MG63 (cell line): Measurements from ENCODE around the gene RNF10. TPM values are rescaled to one million over a fixed set of nuclear protein-coding genes. Genes with fewer than 3 reads are reported as not detected.
A peak's percentile ranks its signal among the peaks of the same experiment; 100 is the strongest.
"Not testable (repeated sequence)": the region's sequence is repeated elsewhere in the genome, so short reads cannot be mapped to it uniquely, and the experiment has no call there.

Experiments used
- DNase-seq: peaks from one replicate; pipeline ENCODE4 v3.0.0-alpha.2; 2020
- H3K27me3 ChIP-seq: fragments of 250-450 bp; sonication (Bioruptor Pico); 2 replicates; pipeline ENCODE4 v1.5.1; 2020; ENCODE audit warnings: mild to moderate bottlenecking, moderate library complexity
- H3K36me3 ChIP-seq: fragments of 250-450 bp; sonication (Bioruptor Pico); 2 replicates; pipeline ENCODE4 v1.5.1; 2020; ENCODE audit warnings: mild to moderate bottlenecking, moderate library complexity
- H3K4me3 ChIP-seq: fragments of 250-450 bp; sonication (Bioruptor Pico); 2 replicates; pipeline ENCODE4 v1.5.1; 2020; ENCODE audit warnings: mild to moderate bottlenecking, moderate library complexity
- H3K9me3 ChIP-seq: fragments of 250-450 bp; sonication (Bioruptor Pico); 2 replicates; pipeline ENCODE4 v1.5.1; 2020; ENCODE audit warnings: mild to moderate bottlenecking, moderate library complexity
- total RNA-seq: library from RNA; depleted of rRNA; stranded (reverse); fragments of >200 nt; shearing (Covaris generic); gene quantifications from 2 replicates; pipeline ENCODE4 v1.2.3, GENCODE V29; 2014; ENCODE audit warnings: low replicate concordance; rRNA removed

RNF10 gene
- 64.1 and 102 TPM in 2 replicates for total RNA-seq

- no peaks in the 10 kb centered on the region for H3K27me3 ChIP-seq
- H3K36me3 ChIP-seq, result peaks cover 31% of the 10 kb centered on the region
- H3K4me3 ChIP-seq, result peak within 1 kb of the TSS; percentile 83
- peak; percentile 55 for DNase-seq
- H3K9me3 ChIP-seq, result no peaks in the 10 kb centered on the region
Observed at GRCh38 chr12:120534203-120534702, at the start of gene RNF10. TSS of gene RNF10 (plus strand) at chr12:120534356. CDS start at chr12:120534812, 456 bp downstream.

DNA sequence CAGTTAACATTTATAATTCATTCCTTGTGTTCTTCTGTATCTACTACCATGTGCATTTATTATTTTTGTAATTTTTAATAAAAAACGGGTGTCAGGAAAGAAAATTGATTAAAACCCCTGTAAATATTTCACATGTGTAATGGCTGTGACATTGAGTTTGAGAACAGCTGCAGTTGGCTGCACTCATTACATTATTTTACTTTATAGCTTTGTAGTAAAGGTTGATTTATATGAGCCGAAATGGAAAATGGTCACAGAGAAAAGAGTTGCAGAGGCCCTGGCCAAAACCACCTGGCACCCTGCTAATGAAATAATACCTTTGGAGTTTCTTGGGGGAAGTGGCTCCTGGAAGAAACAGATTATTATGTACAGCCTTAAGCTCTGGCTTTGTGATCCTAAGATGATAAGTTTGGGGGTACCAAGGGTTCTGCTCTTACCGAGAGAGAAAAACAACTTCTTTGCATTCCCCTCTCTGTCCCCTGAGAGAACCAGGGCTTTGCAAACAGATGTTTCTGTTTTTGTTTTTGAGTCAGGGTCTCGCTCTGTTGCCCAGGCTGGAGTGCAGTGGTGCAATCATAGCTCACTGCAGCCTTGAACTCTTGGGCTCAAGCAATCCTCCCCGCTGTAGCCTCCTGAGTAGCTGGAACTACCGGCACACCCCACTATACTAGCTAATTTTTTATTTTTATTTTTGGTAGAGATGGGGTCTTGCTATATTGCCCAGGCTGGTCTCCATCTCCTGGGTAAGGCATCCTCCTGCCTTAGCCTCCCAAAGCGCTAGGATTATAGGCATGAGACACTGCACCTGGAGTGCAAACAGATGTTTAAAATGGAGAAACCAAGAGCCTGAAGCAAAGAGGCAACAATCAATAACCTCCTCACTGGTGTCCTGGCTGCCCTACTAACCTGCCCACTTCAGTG lies 47.9 kb upstream of the RNF10 start:
- no peak for DNase-seq
- Histone ChIP-seq H3K27me3 (no peaks in the 10 kb centered on the region), H3K9me3 (no peaks in the 10 kb centered on the region), H3K36me3 (peaks cover 9% of the 10 kb centered on the region), H3K4me3 (no peak overlapping the region)

GRCh38 chr12:120487552-120487951 lies 46.6 kb upstream of the RNF10 start:
- DNase-seq, H3K4me3 ChIP-seq, H3K9me3 ChIP-seq, H3K27me3 ChIP-seq: not testable (repeated sequence)
- peaks cover 11% of the 10 kb centered on the region for H3K36me3 ChIP-seq

DNA sequence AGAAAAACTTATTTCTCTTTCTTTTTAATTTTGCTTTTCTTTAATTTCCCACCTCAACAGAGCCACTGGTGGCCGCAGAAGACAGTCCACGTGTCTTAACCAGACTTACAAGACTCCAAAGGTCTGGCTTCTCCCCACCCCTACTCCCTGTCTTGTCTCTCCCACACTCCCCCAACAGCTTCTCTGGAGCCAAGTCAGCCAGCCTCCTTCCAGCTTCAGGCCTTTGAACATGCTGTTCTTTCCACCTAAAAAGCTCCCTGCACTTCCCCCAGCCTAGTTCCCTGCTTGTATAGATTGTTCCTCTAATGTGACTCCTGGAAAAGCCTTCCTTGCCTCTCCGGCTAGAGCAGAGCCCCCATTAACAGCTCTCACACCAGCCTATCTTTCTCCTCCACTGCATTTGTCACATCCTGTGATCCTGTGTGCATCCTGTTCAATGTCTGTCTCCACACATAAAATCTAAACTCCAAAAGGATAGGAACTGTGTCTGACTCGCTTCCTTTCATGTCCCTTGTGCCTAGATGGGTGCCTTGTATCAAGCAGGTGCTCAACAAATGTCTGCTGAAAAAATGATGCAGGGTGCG lies 46.0 kb upstream of the RNF10 start:
- DNase-seq, result no peak
- no peaks in the 10 kb centered on the region for H3K27me3 ChIP-seq
- H3K4me3 ChIP-seq, result no peak overlapping the region
- H3K9me3 ChIP-seq, result no peaks in the 10 kb centered on the region
- peaks cover 11% of the 10 kb centered on the region for H3K36me3 ChIP-seq

DNA sequence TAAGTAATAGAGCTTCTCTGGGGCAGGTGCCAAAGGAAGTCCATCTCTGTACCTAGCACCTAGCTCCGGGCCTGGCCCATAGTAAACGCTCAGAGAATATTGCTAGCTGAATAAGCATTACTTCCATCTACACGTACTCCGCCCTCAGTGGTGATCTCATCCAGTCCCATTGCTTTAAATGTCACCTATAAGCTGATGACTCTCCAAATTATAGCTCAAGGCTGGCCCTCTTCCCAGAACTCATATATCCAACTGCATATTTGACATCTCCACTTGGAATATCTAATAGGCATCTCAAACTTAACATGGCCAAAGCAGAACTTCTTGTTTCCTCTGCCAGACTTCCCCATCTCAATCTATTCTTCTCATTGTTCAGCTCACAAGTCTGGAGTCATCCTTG lies 45.1 kb upstream of the RNF10 start:
- Histone ChIP-seq H3K4me3 (no peak overlapping the region), H3K9me3 (no peaks in the 10 kb centered on the region), H3K27me3 (no peaks in the 10 kb centered on the region), H3K36me3 (peaks cover 11% of the 10 kb centered on the region)
- DNase-seq, result peak; percentile 49

DNA sequence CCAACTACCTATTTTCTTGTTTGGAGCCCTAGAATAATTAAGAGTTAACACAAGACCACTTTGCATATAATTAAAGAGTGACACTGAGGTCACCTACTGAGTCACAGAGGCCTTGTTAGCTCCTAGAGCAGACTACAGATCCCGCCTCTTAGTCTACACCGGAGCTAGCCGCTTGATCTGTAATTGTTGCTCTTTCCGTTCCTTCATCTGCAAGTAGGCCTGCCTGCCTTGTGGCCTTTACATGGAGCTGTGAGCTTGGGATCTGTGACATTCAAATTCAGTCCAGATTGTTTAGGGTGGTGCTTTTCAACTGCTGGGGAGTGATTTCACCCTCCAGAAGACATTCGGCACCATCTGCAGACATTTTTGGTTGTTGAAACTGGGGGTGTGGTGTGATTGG lies 43.8 kb upstream of the RNF10 start:
- H3K27me3 ChIP-seq, result no peaks in the 10 kb centered on the region
- no peaks in the 10 kb centered on the region for H3K9me3 ChIP-seq
- H3K36me3 ChIP-seq, result peaks cover 11% of the 10 kb centered on the region
- no peak for DNase-seq
- H3K4me3 ChIP-seq, result no peak overlapping the region

DNA sequence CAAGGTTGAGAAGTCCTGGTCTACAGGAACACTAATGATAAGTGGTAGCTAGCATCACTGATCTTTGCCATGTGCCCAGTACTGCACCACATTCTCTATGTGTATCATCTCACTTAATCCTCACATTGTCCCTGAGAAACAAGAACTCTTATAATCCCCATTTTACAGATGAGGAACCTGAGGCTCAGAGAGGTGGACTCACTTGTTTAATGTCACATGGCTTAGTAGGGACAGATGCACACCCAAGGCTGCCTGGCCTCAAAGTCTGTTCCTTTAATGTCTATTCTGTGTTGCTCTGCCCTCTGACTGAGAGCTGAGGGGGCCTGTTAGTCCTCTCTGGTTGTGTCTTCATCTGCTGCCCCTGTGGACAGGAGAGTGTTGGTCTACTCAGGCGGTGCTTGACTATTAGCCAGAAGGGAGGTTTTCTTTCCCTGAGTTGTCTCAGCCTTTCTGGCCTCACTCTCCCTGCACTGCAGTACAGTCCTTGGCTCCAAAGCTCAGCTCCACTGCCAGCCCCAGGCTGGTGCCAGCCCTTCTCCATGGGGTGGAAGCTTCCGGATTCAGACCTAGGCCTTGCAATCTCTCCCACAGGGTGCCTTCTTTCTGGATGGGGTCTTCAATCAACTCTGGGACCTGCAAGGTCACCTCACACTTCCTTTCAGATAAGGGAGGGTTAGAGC lies 43.2 kb upstream of the RNF10 start:
- Histone ChIP-seq H3K9me3 (no peaks in the 10 kb centered on the region), H3K4me3 (no peak overlapping the region), H3K36me3 (peaks cover 11% of the 10 kb centered on the region), H3K27me3 (no peaks in the 10 kb centered on the region)
- DNase-seq, result no peak

DNA sequence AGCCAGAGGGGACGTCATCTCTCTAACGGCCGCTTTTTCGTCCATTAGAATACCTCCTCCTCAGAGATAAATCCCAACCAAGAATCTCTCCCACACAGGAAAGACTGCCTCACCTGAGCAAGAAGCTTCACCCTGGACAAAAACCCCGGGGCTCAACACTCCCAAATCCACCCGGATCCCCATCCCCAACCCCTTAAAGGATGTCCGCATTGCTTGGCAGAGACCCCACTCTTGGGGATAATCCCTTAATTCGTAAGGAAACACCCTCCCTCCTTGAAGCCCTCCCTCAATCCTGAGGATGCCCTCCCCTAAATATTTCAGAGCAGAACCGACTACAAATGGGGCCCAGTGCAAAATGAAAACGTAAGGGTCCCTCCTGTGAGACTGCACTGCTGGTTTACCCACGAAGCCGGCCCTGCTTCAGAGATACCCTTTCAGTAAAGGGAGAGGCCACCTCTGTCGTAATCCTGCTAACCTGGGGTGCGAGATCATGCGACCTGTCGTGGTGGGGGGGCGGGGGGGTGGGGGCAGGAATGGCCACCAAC lies 38.9 kb upstream of the RNF10 start:
- Histone ChIP-seq H3K36me3 (peaks cover 41% of the 10 kb centered on the region), H3K27me3 (no peaks in the 10 kb centered on the region), H3K9me3 (no peaks in the 10 kb centered on the region), H3K4me3 (peak overlapping the region; percentile 85)
- no peak for DNase-seq

GRCh38 chr12:120495731-120496412 lies 38.3 kb upstream of the RNF10 start, which contains the start of gene DYNLL1:
TSS of gene DYNLL1 (plus strand) at chr12:120496113. CDS start at chr12:120496422, 309 bp downstream.
- no peaks in the 10 kb centered on the region for H3K9me3 ChIP-seq
- H3K27me3 ChIP-seq, result no peaks in the 10 kb centered on the region
- peak within 1 kb of the TSS; percentile 85 for H3K4me3 ChIP-seq
- DNase-seq, result peak; percentile 93
- peaks cover 42% of the 10 kb centered on the region for H3K36me3 ChIP-seq

- peaks cover 41% of the 10 kb centered on the region for H3K36me3 ChIP-seq
- H3K9me3 ChIP-seq, result no peaks in the 10 kb centered on the region
- DNase-seq, result peak; percentile 49
- H3K4me3 ChIP-seq, result peak overlapping the region; percentile 85
- H3K27me3 ChIP-seq, result no peaks in the 10 kb centered on the region
Observed at GRCh38 chr12:120496413-120497340, 37.5 kb upstream of the RNF10 start.

DNA sequence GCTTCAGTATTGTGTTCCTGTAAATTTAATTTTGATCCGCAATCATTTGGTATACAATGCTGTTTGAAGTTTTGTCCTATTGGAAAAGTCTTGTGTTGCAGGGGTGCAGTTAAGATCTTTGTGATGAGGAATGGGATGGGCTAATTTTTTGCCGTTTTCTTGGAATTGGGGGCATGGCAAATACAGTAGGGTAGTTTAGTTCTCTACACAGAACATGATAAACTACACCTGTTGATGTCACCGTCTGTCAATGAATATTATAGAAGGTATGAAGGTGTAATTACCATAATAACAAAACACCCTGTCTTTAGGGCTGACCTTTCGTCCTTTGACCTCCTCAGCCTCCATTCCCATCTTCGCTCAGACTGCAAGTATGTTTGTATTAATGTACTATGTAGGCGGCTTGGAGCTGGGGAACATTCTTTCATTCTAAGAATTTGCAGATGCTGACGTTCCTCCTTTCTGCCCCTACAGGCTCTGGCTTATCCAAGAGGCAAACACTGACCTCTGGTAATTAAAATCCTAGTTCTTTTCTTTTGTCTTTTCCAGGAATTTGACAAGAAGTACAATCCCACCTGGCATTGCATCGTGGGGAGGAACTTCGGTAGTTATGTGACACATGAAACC lies 36.5 kb upstream of the RNF10 start:
- no peak for DNase-seq
- Histone ChIP-seq H3K27me3 (no peaks in the 10 kb centered on the region), H3K9me3 (no peaks in the 10 kb centered on the region), H3K36me3 (peaks cover 44% of the 10 kb centered on the region), H3K4me3 (peak overlapping the region; percentile 85)

GRCh38 chr12:120498870-120499515 lies 35.2 kb upstream of the RNF10 start:
- H3K9me3 ChIP-seq, result no peaks in the 10 kb centered on the region
- no peak overlapping the region for H3K4me3 ChIP-seq
- DNase-seq, result no peak
- H3K36me3 ChIP-seq, result peaks cover 56% of the 10 kb centered on the region
- H3K27me3 ChIP-seq, result no peaks in the 10 kb centered on the region

GRCh38 chr12:120500581-120500980 lies 33.6 kb upstream of the RNF10 start:
- Histone ChIP-seq H3K27me3 (no peaks in the 10 kb centered on the region), H3K36me3 (peaks cover 64% of the 10 kb centered on the region), H3K9me3 (no peaks in the 10 kb centered on the region), H3K4me3 (no peak overlapping the region)
- no peak for DNase-seq

GRCh38 chr12:120504587-120504986 lies 29.6 kb upstream of the RNF10 start:
- no peaks in the 10 kb centered on the region for H3K9me3 ChIP-seq
- H3K4me3 ChIP-seq, result no peak overlapping the region
- peaks cover 42% of the 10 kb centered on the region for H3K36me3 ChIP-seq
- no peak for DNase-seq
- no peaks in the 10 kb centered on the region for H3K27me3 ChIP-seq
